Mesenchymal stem cell (in vitro differentiated cells and primary cell): ENCODE data around the gene PATL1.

ENCODE experiments used
- DNase-seq: peaks from one replicate; pipeline ENCODE4 v3.0.0-alpha.2; 2013
- H2AFZ ChIP-seq: one replicate; pipeline ENCODE4 v1.6.1; 2013; ENCODE audit warnings: low read depth, mild to moderate bottlenecking, control low read depth, inconsistent platforms, low read length, moderate library complexity
- H2AK5ac ChIP-seq: 2 replicates; pipeline ENCODE4 v1.6.1; 2013; ENCODE audit warnings: low read length, moderate library complexity, mild to moderate bottlenecking, inconsistent platforms; ENCODE audit not compliant: severe bottlenecking
- H2BK120ac ChIP-seq: one replicate; pipeline ENCODE4 v1.6.1; 2013; ENCODE audit warnings: low read depth, mild to moderate bottlenecking, inconsistent platforms, low read length, moderate library complexity
- H2BK12ac ChIP-seq, 2 experiments: one replicate each; pipeline ENCODE4 v1.6.1; 2013; ENCODE audit warnings: inconsistent platforms in 2 of 2, low read length in 2 of 2, mild to moderate bottlenecking in 2 of 2, moderate library complexity in 2 of 2, control low read depth in 1 of 2
- H2BK15ac ChIP-seq: one replicate; pipeline ENCODE4 v1.6.1; 2013; ENCODE audit warnings: mild to moderate bottlenecking, low read depth, inconsistent platforms; ENCODE audit not compliant: poor library complexity, severe bottlenecking
- H2BK5ac ChIP-seq: 2 replicates; pipeline ENCODE4 v1.6.1; 2013; ENCODE audit warnings: low read depth, mild to moderate bottlenecking, low read length, control low read depth, inconsistent platforms; ENCODE audit not compliant: poor library complexity, severe bottlenecking
- H3K14ac ChIP-seq, 2 experiments: one replicate each; pipeline ENCODE4 v1.6.1; 2013; ENCODE audit warnings: inconsistent platforms in 2 of 2, low read length in 2 of 2, control low read depth in 1 of 2, mild to moderate bottlenecking in 1 of 2, moderate library complexity in 1 of 2
- H3K18ac ChIP-seq, 2 experiments: one replicate each; pipeline ENCODE4 v1.6.1; 2013; ENCODE audit warnings: inconsistent platforms in 2 of 2, low read length in 2 of 2, control low read depth in 1 of 2, low read depth in 1 of 2, mild to moderate bottlenecking in 1 of 2
- H3K23ac ChIP-seq, 2 experiments: one replicate each; pipeline ENCODE4 v1.6.1; 2013; ENCODE audit warnings: inconsistent platforms in 2 of 2, low read length in 2 of 2, mild to moderate bottlenecking in 2 of 2, moderate library complexity in 2 of 2, control low read depth in 1 of 2
- H3K27ac ChIP-seq: 2 replicates; pipeline ENCODE4 v1.5.1; 2013; ENCODE audit warnings: mild to moderate bottlenecking, moderate library complexity, low read length, control low read depth, inconsistent platforms; ENCODE audit not compliant: poor library complexity, severe bottlenecking
- H3K27me3 ChIP-seq, 2 experiments: 2 replicates each; pipeline versions ENCODE4 v1.6.1 to v1.7.0; 2013; ENCODE audit warnings: low read length in 2 of 2, mild to moderate bottlenecking in 2 of 2, moderate library complexity in 2 of 2, control low read depth in 1 of 2, inconsistent platforms in 1 of 2; ENCODE audit not compliant: control insufficient read depth in 1 of 2, insufficient read depth in 1 of 2
- H3K36me3 ChIP-seq, 2 experiments: 2 replicates each; pipeline versions ENCODE4 v1.6.1 to v1.7.0; 2013; ENCODE audit warnings: low read length in 2 of 2, control low read depth in 1 of 2, inconsistent platforms in 1 of 2, low read depth in 1 of 2, mild to moderate bottlenecking in 1 of 2; ENCODE audit not compliant: insufficient read depth in 2 of 2, control insufficient read depth in 1 of 2
- H3K4ac ChIP-seq, 2 experiments: one replicate each; pipeline ENCODE4 v1.6.1; 2013; ENCODE audit warnings: inconsistent platforms in 2 of 2, low read length in 2 of 2, mild to moderate bottlenecking in 2 of 2, moderate library complexity in 2 of 2, control low read depth in 1 of 2, low read depth in 1 of 2
- H3K4me1 ChIP-seq: 2 replicates; pipeline ENCODE4 v1.6.1; 2013; ENCODE audit warnings: low read depth, low read length, control low read depth; ENCODE audit not compliant: control insufficient read depth, insufficient read depth
- H3K4me2 ChIP-seq: 2 replicates; pipeline ENCODE4 v1.6.1; 2013; ENCODE audit warnings: low read length, mild to moderate bottlenecking, inconsistent platforms; ENCODE audit not compliant: poor library complexity, severe bottlenecking
- H3K4me3 ChIP-seq, 2 experiments: 2 replicates each; pipeline versions ENCODE4 v1.5.1 to v1.7.0; 2013; ENCODE audit warnings: low read length in 2 of 2, mild to moderate bottlenecking in 2 of 2, control low read depth in 1 of 2, low read depth in 1 of 2; ENCODE audit not compliant: insufficient read depth in 1 of 2
- H3K79me1 ChIP-seq: replicated peaks from 2 replicates; pipeline ENCODE4 v1.6.1; 2013; ENCODE audit warnings: mild to moderate bottlenecking, control low read depth, low read length, inconsistent platforms; ENCODE audit not compliant: poor library complexity, severe bottlenecking
- H3K9ac ChIP-seq: 2 replicates; pipeline ENCODE4 v1.7.0; 2013; ENCODE audit warnings: mild to moderate bottlenecking, low read length, moderate library complexity
- H3K9me3 ChIP-seq: 2 replicates; pipeline ENCODE4 v1.7.0; 2013; ENCODE audit warnings: mild to moderate bottlenecking, low read length; ENCODE audit not compliant: control insufficient read depth
- H4K8ac ChIP-seq: one replicate; pipeline ENCODE4 v1.6.1; 2013; ENCODE audit warnings: inconsistent platforms, mild to moderate bottlenecking, low read length, moderate library complexity
- H4K91ac ChIP-seq: one replicate; pipeline ENCODE4 v1.6.1; 2013; ENCODE audit warnings: mild to moderate bottlenecking, low read length, inconsistent platforms
- WGBS: methylation state at CpG from one replicate; pipeline ENCODE4 v1.1.7; 2013; ENCODE audit warnings: mixed read lengths; 5-methylcytosine and 5-hydroxymethylcytosine counted together

The PATL1 gene

DNA sequence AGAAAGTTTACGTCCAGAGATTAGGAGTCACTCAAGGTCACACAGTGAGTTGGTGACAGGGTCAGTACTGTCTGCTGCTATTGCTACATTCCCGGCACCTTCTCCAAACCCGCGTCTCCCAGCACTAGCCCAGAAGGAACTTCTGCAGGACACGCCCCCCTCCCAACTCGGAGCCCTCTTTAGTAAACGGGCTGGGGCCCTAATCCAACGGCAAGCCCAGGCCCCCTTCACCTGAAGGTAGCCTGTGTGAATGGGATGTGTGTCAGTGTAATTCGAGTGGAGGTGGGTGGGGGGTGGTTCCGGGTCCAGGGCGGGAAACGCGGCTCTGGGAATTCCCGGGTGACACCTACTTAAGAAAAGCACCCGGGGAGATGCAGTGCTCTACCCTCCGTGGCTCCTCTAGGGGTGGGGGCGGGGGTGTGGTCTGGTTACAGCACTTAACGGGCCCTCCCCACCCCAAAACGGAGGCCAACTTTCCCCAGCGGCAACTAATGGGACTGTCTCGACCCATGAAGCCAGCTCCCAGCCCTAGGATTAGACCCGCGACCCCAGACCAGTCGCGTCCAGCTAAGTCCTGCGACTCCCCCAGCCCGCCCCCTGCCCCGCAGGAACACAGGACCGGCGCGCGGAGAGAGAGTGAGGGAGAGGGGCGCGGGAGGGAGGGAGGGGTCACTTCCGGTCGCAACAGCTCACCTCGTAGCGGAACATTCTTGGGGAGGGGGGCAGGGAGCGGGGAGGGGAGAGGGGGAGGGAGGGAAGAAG lies 468 bp downstream of the PATL1 start:
- peak overlapping the region; percentile 51 for H2AFZ ChIP-seq
- no peaks in the 10 kb centered on the region for H3K27me3 ChIP-seq
- DNase-seq, result peak; percentile 74
- H2AK5ac ChIP-seq, result no peak overlapping the region
- peak overlapping the region; percentile 66 for H4K8ac ChIP-seq
- H3K9me3 ChIP-seq, result no peaks in the 10 kb centered on the region
- no peak overlapping the region for H2BK5ac ChIP-seq
- peak overlapping the region; percentile 99 for H3K9ac ChIP-seq
- peak overlapping the region; percentile 91 for H3K4me2 ChIP-seq
- H3K27ac ChIP-seq, result peak overlapping the region; percentile 43
- peak overlapping the region; percentile 3 to 96 for H3K4ac ChIP-seq
- peak overlapping the region in 1 of 2 experiments; percentile 85 for H3K18ac ChIP-seq
- H2BK15ac ChIP-seq, result peak overlapping the region; percentile 15
- H3K4me1 ChIP-seq, result peaks cover 2% of the 10 kb centered on the region
- H3K23ac ChIP-seq, result peak overlapping the region in 1 of 2 experiments; percentile 89
- peak overlapping the region in 1 of 2 experiments; percentile 86 for H3K14ac ChIP-seq
- under 1% methylated on average over 14 of the region's 39 CpGs for WGBS
- no peaks in the 10 kb centered on the region for H3K79me1 ChIP-seq
- H2BK12ac ChIP-seq, result peak overlapping the region in 1 of 2 experiments; percentile 63
- peaks cover 9 to 34% of the 10 kb centered on the region in 2 experiments for H3K36me3 ChIP-seq
- H4K91ac ChIP-seq, result peak overlapping the region; percentile 23
- peak overlapping the region; percentile 91 for H2BK120ac ChIP-seq
- peak overlapping the region; percentile 75 to 97 for H3K4me3 ChIP-seq

DNA sequence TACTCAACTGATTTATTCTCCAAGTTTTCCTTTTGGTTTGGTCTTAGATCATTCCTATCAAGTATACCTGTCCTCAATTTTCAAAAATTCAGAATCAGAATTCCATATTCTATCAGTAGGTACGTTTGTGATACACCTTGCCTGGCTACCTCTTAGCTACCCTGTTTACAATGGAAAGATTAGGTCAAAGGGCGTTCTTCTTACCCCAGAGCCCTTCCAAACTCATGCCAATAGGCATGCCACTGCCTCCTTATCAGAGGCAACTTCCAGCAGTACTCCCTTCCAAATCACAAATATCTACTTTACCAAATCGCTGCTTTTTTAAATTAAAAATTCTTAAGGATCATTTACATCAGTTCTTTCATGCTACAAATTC lies 1.0 kb downstream of the PATL1 start:
- Histone ChIP-seq H3K4me3 (peak overlapping the region; percentile 75 to 97), H3K14ac (no peak overlapping the region), H3K27me3 (no peaks in the 10 kb centered on the region), H2AK5ac (no peak overlapping the region), H3K4ac (no peak overlapping the region), H2AFZ (no peak overlapping the region), H3K4me2 (peak overlapping the region; percentile 91), H3K4me1 (peaks cover 2% of the 10 kb centered on the region), H3K27ac (no peak overlapping the region), H3K36me3 (peaks cover 9 to 40% of the 10 kb centered on the region in 2 experiments), H4K91ac (no peak overlapping the region), H2BK15ac (no peak overlapping the region), H3K79me1 (no peaks in the 10 kb centered on the region), H2BK12ac (no peak overlapping the region), H2BK5ac (no peak overlapping the region), H3K9me3 (no peaks in the 10 kb centered on the region), H2BK120ac (no peak overlapping the region), H4K8ac (no peak overlapping the region), H3K9ac (peak overlapping the region; percentile 99), H3K23ac (no peak overlapping the region), H3K18ac (no peak overlapping the region)
- no peak for DNase-seq
- 58% methylated on average over 3 of the region's 3 CpGs for WGBS

DNA sequence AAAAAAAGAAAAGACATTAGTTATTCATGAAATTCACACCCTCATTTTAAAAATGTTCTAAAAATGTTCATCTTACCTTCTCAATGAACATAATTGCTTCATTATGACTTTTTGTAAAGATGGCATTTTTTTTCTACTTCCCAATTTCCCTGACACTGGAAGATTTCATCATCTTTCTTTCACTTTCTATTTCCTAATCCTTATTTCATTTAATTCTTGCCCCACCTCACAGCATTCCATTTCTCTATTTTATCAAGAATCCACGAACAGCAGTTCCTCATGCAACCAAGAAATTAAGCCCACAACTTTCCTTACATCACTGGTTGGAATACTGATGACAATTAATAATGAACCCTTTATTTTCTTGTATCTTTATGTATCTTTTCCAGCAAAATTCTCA lies 1.9 kb downstream of the PATL1 start:
- H4K8ac ChIP-seq, result no peak overlapping the region
- H3K23ac ChIP-seq, result no peak overlapping the region
- peak overlapping the region; percentile 99 for H3K9ac ChIP-seq
- no peaks in the 10 kb centered on the region for H3K27me3 ChIP-seq
- no peak overlapping the region for H2AFZ ChIP-seq
- H3K27ac ChIP-seq, result no peak overlapping the region
- peaks cover 9 to 48% of the 10 kb centered on the region in 2 experiments for H3K36me3 ChIP-seq
- no peak overlapping the region for H2BK120ac ChIP-seq
- no peak overlapping the region for H3K4ac ChIP-seq
- H2AK5ac ChIP-seq, result no peak overlapping the region
- H2BK5ac ChIP-seq, result no peak overlapping the region
- no peak overlapping the region for H3K18ac ChIP-seq
- no peak overlapping the region for H3K4me2 ChIP-seq
- H2BK12ac ChIP-seq, result no peak overlapping the region
- H3K9me3 ChIP-seq, result no peaks in the 10 kb centered on the region
- no peak overlapping the region for H2BK15ac ChIP-seq
- 87% methylated on average over 1 of the region's 1 CpG for WGBS
- H3K79me1 ChIP-seq, result no peaks in the 10 kb centered on the region
- no peak overlapping the region for H4K91ac ChIP-seq
- H3K4me3 ChIP-seq, result peak overlapping the region in 1 of 2 experiments; percentile 97
- peak; percentile 40 for DNase-seq
- no peak overlapping the region for H3K14ac ChIP-seq
- H3K4me1 ChIP-seq, result peaks cover 2% of the 10 kb centered on the region

DNA sequence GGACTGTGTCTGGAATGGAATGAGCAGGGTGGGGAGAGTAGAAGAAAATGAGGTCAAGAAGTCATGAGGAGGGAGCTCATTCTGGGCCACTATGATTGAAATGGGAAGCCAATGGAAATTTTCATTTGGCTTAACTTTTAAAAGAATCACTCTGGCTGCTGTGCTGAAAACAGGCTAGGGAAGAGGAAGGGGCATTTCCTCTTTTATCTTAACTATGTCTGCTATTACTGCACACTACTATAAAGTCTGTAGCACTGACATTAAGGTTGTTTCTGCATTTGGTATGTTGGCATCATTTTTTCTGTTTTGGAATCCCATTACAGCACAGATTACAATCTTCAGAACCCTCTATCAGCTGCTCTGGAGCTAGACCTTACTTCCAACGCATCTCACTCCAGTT lies 8.2 kb downstream of the PATL1 start:
- Histone ChIP-seq H3K23ac (no peak overlapping the region), H3K79me1 (peaks cover 22% of the 10 kb centered on the region)

More for the DNA sequence above, 8.2 kb downstream of the PATL1 start:
- Histone ChIP-seq H3K9me3 (no peaks in the 10 kb centered on the region), H2BK15ac (no peak overlapping the region), H3K14ac (no peak overlapping the region), H3K4me1 (peaks cover 3% of the 10 kb centered on the region), H4K91ac (no peak overlapping the region), H3K36me3 (peaks cover 14 to 98% of the 10 kb centered on the region in 2 experiments), H3K4me3 (no peak overlapping the region), H4K8ac (no peak overlapping the region), H3K18ac (no peak overlapping the region), H2BK120ac (no peak overlapping the region), H2BK5ac (peak overlapping the region; percentile 82), H2AFZ (no peak overlapping the region), H3K27ac (peak overlapping the region; percentile 93), H3K9ac (no peak overlapping the region), H2AK5ac (peak overlapping the region; percentile 80), H2BK12ac (no peak overlapping the region), H3K4me2 (peak overlapping the region; percentile 43), H3K4ac (no peak overlapping the region), H3K27me3 (no peaks in the 10 kb centered on the region)
- 96% methylated on average over 1 of the region's 1 CpG for WGBS
- DNase-seq, result no peak
